ENCODE measurements around the gene B4GALNT4.

GRCh38 chr11:365831-366230 is 3.5 kb upstream of the B4GALNT4 start:
- TF ChIP-seq CTCF (IDR thresholded peaks at IDR 0.05) (no peak), POLR2A (IDR thresholded peaks at IDR 0.05) (no peak), EP300 (IDR thresholded peaks at IDR 0.05) (no peak)

Measured in tibial nerve (tissue), 4 donors.